RKO (cell line): Measurements from ENCODE around the gene PCK2.
A peak's percentile ranks its signal among the peaks of the same experiment; 100 is the strongest.
"Not testable (repeated sequence)": the region's sequence is repeated elsewhere in the genome, so short reads cannot be mapped to it uniquely, and the experiment has no call there.

Experiments
- DNase-seq: peaks from one replicate; pipeline ENCODE4 v3.0.0-alpha.2; 2016; ENCODE audit warnings: low spot score

The PCK2 gene

DNA sequence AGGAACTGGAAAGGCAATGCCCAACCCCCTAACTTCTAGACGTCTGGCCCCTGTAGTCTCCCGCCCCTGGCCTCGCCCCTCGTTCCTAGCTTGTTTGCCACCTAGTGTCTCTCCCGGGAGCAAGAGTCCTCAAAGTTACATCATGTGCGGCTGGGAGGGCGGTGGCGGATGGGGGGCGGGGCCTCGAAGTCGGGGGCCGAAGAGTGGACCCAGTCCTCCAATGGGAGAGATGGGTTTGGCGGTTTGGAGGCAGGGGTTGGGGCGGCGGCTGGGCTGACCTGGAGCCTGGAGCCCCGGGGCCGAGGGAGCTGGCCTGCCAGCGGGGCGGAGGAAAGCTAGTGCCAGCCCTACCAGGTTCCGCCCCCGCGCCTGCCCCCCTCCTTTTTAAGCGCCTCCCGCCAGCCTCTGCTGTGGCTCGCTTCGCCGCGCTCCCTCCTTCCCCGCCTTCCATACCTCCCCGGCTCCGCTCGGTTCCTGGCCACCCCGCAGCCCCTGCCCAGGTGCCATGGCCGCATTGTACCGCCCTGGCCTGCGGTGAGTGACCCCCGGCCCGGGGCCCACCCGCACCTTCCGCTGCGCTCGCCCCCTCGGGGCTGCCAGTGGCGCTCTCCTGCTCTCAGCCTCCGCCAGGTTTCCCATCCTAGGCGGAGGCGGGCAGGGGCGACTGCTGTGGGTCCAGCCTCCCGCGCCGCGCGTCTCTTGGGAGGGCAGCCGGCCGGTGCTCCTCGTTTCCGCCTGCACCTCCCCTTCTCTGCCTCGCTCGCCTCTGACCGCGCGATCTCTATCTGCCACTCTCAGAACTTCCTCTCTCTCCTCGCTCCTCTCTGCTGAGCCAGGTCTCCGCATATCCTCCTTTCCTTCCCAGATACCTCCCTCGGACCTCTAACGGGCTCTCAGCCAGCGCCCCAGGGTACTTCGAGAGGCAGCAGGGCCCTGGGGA lies at the start of gene PCK2:
Gene PCK2, plus strand, starts transcription at position 411 of the 940 bp plus-strand sequence. Its CDS starts 95 bp downstream, at position 506.
- DNase-seq: peak; percentile 96

DNA sequence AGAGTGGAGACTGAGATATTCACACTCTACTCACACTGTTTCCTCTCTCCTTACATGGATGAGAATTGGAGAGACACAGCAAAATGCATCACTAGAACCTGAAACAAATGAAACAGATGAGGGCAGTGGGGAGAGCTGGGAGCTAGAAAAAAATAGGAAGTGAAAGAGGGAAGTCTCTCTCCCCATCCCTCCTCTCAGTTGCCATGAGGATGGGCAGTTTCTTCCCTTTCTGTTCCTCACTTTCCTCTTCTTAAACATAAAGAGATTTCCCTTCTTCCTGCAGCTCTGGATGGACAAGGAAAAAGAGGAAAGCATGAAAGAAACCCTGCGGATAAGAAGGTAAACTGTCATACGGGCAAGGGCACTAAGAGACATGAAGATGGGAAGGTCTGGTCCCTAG lies 45.1 kb upstream of the PCK2 start:
- DNase-seq: not testable (repeated sequence)

DNA sequence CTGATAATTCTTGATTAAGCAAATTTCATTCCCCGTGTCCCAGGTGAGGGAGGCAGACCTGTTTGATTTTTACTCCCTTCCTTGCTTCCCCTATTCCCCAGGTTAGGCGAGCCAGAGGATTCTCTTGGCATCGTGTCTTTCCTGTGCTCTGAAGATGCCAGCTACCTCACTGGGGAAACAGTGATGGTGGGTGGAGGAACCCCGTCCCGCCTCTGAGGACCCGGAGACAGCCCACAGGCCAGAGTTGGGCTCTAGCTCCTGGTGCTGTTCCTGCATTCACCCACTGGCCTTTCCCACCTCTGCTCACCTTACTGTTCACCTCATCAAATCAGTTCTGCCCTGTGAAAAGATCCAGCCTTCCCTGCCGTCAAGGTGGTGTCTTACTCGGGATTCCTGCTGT lies 43.4 kb upstream of the PCK2 start:
- DNase-seq: not testable (repeated sequence)

DNA sequence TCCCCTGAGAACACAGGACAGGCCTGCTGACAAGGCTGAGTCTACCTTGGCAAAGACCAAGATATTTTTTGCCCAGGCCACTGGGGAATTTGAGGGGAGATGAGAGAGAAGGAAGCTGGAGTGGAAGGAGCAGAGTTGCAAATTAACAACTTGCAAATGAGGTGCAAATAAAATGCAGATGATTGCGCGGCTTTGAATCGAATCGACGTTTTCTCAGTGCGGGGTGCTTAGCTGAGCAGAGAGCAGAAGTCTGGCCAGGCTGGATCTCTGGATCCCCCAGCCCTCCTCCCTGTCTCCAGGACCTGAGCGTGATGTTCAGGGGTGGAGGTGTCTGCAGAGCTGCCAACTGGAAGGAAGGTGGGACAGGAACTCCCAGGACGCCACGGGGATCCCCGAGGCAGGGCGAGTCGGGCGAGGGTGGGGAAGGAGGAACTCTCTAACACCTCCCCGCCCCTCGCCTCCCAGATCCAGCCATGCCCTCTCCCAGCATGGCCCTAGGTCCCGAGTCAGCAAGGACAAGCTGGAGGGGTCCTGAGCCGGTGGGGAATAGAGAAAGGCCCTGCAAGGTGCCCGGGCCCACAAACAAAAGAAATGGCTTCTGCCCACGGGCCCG lies 42.8 kb upstream of the PCK2 start:
- DNase-seq: no peak

DNA sequence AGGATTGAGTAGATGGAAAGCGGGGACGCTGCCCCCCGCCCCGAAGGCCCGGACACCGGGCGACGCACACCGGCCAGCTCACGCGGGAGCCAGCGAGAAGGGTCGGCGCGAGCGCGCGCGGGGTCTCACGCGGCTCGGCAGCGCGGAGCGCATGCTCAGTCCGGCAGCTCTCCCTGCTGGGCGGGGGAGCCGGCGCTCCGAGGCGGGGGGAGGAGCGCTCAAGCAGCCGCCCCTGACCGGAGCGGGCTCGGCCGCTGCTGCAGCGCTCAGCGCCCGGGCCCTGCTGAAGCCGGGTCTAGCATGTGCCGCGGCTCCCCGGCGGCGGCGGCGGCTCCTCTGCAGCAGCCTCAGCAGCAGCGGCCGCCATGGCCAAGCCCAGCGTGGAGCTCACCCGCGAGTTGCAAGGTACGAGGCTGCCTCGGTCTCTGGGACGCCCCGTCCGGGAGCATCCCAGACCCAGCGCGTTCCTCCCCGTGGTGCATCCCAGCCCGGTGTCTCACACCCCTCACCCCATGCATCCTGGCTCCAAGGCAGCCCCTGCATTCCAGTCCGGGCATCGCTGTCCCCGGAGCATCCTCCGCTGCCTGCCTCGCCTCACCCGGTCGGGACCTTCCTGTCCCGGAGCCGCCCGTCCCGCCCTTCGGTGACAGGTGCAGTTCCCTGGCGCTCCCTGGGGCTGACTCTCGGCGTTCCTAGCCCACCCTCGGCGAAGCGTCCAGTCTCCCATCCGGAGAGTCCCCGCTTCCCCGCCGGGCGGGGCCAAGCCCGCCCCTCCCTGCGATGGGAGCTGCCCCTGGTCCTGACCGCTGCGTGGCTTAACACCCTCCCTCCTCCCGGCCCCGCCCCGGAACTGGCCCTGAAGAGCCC lies 42.1 kb upstream of the PCK2 start, which contains the start of gene CARMIL3:
Gene CARMIL3, plus strand, starts transcription at position 221 of the 867 bp plus-strand sequence. Its CDS starts 145 bp downstream, at position 366.
- peak; percentile 62 for DNase-seq

DNA sequence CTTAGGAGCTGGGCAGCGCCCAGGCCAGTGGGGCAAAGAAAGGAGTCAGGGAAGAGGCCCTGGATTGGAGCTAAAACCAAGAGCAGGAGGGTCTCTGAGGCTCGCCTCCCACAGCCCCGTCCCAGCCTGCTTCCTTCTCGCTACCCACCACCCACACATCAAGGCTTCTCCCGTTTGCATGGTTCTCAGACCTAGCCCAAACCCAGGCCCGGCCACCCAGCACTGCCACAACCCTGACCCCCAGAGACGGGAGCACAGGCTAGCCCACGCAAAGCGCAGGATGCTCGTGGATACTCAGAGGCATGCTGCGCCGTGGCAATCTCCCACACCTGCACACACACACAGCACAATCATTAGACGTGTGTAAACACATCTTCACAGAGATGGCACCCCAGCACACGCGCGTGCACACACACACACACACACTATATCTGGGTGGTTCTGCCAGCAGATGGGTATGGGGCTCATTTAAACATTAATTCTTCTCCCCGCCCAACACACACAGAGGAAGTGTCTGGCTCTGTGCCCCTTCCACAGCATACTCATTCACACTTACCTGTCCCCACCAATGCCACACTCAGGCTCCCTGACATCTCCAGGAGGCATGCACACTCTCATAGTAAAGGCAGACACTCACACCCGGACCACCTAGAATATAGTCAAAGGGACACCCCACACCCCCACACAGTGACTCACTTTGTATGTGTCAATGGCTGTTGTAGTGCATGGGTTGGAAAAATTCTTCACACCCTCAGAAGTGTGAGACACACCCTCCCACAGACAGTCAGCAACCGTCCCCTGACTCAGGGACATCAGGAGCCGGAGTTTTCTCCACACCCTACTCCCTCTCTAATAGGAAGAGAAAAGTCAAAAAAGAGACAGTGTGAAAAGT lies 41.2 kb upstream of the PCK2 start:
- DNase-seq: peak; percentile 60

DNA sequence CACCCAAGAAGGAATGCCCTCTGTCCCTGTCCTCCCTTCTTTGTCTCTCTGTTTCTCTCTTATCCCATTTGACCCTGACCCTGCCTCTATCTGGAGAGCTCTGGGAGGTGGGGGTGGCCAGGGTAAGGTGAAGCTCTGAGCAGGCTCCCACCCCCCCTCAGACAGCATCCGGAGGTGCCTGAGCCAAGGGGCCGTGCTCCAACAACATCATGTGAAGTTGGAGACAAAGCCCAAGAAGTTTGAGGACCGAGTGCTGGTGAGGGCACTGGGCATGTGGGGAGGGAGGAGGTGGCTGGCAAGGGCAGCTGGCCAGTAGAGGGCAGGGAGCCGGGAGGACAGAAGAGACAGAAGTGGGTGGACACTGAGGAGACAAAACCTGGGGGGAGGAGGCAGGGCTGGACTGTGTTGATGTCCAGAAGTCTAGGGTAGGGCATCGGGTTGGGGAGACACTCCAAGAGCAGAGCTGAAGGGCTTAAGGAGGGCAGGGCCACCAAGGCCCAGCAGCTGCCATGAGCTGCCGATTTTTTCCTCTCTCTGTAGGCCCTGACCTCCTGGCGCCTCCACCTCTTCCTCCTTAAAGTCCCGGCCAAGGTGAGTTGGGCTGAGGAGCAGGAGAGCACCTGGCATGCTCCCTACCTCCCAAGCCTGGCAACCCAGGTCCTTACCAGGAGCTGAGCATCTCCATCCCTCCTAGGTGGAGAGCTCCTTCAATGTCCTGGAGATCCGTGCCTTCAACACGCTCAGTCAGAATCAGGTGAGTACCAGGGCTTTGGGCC lies 40.4 kb upstream of the PCK2 start:
- no peak for DNase-seq

DNA sequence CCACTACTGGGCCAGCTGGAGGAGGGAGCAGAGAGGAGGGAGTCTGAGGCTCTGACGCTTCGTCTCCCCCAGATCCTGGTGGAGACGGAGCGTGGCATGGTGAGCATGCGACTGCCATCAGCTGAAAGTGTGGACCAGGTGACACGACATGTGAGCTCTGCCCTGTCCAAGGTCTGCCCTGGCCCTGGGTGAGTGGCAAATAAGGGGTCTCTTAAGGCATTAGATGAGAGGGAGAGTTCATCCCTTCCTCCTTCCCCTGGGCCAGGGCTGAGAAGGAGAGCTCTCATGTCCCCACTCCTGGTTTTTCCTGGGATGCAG lies 39.8 kb upstream of the PCK2 start:
- no peak for DNase-seq

DNA sequence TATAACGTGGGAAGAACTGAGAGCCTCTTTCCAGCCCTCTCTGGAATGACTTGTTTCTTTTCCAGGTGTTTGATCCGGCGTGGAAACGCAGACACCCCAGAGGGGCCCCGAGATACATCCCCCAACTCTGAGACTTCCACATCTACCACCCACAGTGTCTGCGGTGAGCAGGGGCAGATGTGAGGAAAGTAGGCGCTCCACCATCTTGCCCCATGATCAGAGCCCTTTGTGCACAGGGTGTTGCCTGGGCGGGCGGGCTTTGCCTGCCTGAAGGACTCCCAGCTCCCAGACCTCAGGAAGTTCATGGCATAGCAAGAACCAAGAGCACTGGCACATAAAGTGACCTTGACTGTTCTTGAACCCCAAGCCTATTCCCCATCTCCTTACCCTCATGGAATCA lies 39.5 kb upstream of the PCK2 start:
- no peak for DNase-seq

DNA sequence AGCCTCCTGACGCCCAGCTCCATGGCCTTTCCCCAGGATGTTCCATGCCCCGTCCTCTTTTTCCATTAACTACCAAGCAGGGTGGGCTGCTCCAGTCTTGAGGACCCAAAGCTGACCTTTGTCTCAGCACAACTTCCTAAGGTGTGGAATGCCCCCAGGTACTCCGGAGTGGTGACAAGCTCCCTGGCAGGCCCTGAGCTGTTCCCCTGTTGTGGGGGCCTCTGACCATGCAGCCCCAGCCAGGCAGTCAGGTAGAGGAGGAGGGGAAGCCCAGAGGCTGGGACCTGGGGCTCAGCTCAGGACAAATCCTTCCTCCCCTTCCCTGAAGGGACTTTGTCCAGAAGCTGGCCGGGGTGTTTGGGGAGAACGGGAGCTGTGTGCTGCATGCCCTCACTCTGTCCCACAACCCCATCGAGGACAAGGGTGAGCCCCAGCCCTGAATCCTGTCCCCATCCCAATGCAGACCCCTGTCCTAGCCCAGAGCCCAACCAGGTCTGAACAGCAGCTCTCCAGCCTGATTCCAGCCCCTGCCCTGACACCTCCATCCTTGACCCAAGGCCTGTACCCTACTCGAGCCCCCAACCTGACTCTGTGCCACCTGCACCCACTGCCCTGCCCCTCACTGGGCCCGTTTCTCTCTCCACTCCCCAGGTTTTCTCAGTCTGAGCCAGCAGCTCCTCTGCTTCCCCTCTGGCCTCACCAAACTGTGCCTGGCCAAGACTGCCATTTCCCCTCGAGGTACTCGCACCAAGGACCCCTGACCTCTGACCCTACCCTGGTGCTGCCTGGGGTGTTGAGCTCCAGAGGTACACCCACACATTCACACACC lies 37.9 kb upstream of the PCK2 start:
- DNase-seq: no peak

DNA sequence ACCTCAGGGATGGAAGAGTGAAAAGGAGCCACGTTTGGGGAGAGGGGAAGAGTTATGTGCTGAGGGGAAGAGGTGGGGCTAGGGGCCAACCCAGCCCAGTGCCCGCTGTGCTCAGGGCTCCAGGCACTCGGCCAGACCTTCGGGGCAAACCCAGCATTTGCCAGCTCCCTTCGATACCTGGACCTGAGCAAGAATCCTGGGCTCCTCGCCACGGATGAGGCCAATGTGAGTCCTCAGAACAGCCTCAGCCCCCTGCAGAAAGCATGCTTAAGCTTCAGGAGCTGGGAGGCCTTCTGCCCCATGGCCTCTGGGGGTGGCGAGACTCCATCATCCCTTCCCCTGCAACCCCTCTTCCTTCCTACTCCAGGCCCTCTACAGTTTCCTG lies 37.3 kb upstream of the PCK2 start:
- no peak for DNase-seq

DNA sequence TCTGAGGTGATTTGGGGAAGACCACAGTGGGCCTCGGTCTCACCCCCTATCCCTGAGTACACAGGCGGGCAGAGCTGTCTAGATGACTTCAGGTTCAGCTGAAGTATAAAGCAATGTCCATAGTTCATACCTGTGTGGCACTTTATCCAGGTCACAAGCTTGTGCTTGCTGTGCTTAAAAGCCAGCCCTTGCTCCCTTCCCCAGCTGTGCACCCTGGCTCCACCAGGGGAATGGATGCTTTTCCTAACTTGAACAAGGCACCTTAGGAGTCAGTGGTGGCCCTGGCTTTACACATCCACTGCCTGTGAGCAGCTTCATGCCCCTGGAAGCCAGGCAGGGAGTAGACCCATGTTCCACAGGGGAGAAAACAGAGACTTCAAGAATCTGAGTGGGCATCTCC lies 36.8 kb upstream of the PCK2 start:
- no peak for DNase-seq

DNA sequence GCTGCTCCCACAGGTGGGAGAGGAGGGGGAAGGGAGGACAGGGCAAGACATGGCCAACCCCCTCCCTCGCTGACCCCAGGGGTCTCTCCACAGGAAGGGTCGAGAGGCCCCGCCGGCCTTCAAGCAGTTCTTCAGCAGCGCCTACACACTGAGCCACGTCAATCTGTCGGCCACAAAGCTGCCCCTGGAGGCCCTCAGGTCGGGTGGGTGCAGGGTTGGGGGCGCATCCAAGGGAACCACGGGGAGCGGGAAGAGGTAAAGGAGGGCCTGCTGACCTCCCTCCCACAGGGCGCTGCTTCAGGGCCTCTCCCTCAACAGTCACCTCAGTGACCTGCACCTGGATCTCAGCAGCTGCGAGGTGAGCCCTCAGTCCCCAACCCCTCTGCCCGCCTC lies 36.2 kb upstream of the PCK2 start:
- DNase-seq: no peak

DNA sequence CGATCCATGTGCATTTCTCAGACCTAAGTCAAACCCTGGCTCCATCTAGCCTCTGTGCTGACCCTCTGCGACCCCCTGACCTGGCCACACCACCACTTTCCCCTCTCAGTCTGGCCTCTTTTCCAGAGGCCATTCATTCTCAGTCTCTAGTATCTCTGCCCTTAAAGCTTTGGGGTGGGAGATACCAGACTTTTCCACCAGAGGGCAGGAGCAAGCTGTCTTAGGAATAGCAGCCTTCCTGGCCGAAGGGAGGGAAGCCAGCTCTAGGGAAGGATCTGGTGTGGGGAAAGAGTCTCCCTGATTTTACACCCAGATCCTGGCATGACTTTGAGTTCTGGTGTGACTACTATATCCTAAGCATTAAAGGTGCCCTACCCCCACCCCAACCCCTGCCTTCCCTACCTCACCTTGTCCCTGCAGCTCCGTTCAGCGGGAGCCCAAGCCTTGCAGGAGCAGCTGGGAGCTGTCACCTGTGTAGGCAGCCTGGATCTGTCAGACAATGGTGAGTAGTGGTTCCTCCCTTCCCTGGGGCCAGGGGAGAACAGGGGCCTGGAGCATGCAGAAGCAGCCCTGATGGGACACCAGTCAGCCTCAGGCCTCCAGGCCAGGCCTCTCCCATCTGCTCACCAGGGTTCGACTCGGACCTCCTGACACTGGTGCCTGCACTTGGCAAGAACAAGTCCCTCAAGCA lies 35.7 kb upstream of the PCK2 start:
- peak; percentile 74 for DNase-seq

DNA sequence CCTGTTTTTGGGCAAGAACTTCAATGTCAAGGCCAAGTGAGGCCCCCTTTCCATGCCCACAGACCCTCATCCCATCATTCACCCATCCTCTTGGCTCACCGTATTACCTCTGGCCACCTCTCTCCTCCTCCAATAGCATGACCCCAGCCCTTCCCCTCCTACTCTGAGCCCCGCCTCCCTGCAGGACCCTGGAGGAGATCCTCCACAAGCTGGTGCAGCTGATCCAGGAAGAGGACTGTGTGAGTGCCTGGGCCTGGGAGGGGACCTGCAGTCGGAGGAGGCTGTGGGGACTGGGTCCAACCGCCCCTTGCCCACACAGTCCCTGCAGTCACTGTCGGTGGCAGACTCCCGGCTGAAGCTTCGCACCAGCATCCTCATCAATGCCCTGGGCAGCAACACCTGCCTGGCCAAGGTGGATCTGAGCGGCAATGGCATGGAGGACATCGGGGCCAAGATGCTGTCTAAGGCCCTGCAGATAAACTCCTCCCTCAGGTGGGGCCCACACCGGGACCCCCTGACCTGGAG lies 35.1 kb upstream of the PCK2 start:
- DNase-seq: no peak

DNA sequence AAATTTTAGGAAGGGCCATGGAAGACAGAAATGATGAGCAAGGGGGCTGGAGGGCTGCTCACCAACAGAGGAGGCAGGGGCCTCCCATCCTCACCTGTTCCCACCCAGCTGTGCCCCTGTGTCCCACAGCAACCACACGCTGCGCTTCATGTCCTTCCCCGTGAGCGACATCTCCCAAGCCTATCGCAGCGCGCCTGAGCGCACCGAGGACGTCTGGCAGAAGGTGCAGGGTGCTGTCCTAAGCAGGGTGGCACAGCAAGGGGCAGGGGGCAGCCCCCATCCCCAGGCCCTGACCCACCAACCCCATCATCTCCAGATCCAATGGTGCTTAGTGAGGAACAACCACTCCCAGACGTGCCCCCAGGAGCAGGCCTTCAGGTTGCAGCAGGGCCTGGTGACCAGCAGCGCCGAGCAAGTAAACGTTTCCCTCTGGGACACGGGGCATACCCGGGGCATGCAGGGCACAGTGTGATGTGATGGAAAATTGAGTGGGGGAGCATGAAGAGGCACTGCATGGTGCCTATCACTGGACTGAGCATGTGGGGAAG lies 34.2 kb upstream of the PCK2 start:
- no peak for DNase-seq

DNA sequence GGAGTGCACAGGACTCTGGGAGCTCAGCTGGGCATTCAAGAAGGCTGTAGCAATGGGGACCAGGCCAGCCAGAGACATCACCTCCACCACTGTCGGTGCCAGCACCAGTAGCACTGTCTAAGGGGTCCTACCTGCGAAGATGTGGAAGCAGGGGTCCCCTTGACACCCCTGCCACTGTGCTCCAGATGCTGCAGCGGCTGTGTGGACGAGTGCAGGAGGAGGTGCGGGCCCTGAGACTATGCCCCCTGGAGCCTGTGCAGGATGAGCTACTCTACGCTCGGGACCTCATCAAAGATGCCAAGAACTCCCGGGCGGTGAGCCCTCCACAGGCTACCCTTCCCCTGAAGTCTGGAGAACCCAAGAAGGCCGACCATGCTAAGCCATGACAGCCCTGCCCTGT lies 33.7 kb upstream of the PCK2 start:
- no peak for DNase-seq
